Measurements from ENCODE around the gene THSD7A.
A peak's percentile ranks its signal among the peaks of the same experiment; 100 is the strongest.

Gene THSD7A

GRCh38 chr7:11517853-11518252 lies 314.1 kb downstream of the THSD7A start:
- DNase-seq (ENCODE audit: low spot score): no peak

DNA sequence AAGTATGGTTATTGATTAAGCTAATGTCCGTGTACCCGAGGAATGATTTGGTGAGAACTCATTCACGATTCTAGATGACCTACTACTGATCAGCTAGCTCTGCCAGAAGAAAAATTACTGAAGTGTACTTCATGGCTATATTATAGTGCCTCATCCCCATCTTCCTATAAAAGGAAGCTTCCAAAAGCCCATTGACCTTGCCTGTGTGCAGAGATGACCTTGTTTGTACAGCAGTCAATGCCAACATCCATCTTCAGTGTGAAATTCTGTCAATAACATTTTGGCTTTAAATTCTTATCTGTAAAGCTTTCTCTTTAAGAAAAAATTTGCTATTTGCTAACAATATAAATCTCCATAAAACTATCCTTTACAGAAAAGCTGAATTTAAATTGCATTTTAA lies 315.7 kb downstream of the THSD7A start:
- no peak for DNase-seq (ENCODE audit: low spot score)

DNA sequence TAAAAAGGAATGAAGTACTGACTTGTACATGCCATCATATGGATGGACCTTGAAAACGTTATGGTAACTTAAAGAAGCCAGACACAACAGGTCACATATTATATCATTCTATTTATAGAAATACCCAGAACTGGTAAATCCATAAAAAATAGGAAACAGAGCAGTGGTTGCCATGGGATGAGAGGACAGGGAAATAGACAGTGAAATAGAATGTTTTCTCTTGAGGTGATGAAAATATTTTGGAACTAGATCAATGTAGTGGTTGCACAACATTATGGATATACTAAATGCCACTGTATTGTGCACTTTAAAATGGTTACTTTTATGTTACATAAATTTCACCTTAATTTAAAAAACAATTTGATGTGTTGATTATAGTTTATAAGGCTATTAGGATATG lies 318.5 kb downstream of the THSD7A start:
- no peak for DNase-seq (ENCODE audit: low spot score)

DNA sequence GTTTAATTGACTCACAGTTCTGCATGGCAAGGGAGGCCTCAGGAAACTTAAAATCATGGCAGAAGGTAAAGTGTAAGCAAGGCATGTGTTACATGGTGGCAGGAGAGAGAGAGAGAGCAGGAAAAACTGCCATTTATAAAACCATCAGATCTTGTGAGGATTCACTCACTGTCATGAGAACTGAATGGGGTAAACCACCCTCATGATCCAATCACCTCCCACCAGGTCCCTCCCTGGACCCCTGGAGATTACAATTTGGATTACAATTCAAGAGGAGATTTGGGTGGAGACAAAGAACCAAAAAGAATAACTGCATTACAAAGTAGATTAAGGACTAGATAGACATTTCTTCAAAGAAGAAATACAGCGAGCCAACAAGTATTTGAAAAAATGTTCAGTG lies 324.1 kb downstream of the THSD7A start:
- DNase-seq (ENCODE audit: low spot score): no peak

DNA sequence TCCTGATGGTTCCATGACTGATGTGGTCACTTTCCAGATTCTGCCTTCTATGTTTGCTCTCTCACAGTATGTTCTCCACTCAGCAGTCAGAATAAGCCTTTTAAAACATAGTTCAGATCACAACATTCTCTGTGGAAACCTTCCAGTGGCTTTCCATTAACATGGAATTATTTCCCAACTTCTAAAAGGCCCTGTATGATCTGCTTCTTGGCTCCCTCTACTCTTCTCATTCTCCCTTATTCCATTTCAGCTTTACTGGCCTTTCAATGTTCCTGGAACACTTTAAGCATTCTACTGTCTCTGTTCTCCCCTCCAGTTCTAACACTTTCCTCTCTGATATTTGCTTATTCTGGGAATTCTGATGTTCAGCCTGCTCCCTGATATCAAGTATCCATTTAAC lies 325.6 kb downstream of the THSD7A start:
- no peak for DNase-seq (ENCODE audit: low spot score)

GRCh38 chr7:11505471-11505985 lies 326.5 kb downstream of the THSD7A start:
- DNase-seq (ENCODE audit: low spot score): no peak

GRCh38 chr7:11492307-11492706 lies 339.7 kb downstream of the THSD7A start:
- no peak for DNase-seq (ENCODE audit: low spot score)

GRCh38 chr7:11491811-11492210 lies 340.2 kb downstream of the THSD7A start:
- no peak for DNase-seq (ENCODE audit: low spot score)

GRCh38 chr7:11489280-11489679 lies 342.7 kb downstream of the THSD7A start:
- DNase-seq (ENCODE audit: low spot score): no peak

DNA sequence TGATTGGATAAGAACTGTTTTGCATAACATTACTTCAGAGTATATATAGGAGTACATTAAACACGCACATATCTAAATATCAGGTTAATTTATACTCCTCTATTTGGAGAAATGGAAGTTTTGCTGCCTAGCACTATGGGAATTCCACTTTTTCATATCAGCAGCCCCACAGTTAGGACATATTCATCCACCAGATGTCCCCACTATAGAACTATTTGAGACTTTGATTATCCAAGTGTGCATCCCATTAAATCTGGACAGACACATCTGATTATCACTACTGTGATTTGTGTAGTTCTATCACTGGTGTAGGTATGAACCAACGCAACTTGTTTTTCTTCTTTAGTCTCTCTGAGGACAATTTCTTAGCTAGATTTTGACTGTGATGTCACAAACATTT lies 345.7 kb downstream of the THSD7A start:
- no peak for DNase-seq (ENCODE audit: low spot score)

DNA sequence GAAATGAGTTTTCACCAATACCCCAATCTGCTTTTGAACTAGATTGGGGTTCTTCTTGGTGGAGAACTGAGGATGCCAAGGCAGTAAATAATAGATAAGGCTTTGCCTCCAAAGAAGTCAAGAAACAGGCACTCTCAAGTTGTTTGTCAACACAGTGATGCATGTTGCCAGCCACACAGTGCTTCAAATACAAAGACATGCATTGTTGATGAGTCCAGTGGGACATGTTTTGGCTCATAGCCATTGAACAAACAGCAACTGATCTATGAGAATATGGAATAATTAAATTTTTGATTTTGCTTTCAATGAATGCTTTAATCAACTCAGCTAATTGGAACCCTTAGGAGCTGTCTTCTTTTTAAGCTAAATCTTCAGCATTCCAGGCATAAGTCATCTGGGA lies 346.4 kb downstream of the THSD7A start:
- DNase-seq (ENCODE audit: low spot score): no peak

DNA sequence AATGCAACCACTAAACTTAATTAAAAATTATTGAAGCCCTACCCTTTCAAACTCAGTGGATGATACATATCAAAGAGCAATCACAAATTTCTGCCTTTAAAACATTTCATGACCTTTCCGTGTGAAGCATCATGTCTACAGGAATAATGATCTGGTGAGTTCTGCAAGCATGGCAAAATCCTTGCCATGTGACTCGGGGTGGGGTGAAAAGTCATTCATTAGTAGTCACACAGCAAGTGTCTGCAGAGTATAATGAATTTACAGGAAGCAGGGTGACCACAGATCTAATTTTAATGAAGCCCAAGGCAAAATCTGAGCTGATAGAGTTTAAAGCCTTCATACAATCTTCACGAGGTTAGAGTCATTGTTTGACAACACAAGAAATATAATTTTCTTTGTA lies 351.9 kb downstream of the THSD7A start:
- peak; percentile 34 for DNase-seq (ENCODE audit: low spot score)

DNA sequence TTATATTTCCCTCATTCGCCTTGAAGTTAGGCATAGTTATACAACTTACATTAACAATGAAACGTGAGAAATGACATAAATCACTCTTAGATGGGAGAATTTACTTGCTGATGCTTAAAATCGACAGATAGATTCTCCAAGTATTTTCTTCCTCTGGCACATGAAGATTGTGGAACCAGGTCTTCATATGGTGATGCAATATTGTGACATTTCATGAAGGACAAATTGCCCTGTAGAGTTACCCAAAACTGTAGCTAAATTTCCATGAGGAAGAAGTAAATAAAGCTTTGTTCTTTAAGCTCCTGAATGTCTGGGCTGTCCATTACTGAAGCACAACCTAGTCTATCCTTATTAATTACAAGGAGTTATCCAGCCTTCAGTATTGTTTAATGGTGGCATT lies 353.1 kb downstream of the THSD7A start:
- no peak for DNase-seq (ENCODE audit: low spot score)

GRCh38 chr7:11478426-11478825 lies 353.6 kb downstream of the THSD7A start:
- no peak for DNase-seq (ENCODE audit: low spot score)

DNA sequence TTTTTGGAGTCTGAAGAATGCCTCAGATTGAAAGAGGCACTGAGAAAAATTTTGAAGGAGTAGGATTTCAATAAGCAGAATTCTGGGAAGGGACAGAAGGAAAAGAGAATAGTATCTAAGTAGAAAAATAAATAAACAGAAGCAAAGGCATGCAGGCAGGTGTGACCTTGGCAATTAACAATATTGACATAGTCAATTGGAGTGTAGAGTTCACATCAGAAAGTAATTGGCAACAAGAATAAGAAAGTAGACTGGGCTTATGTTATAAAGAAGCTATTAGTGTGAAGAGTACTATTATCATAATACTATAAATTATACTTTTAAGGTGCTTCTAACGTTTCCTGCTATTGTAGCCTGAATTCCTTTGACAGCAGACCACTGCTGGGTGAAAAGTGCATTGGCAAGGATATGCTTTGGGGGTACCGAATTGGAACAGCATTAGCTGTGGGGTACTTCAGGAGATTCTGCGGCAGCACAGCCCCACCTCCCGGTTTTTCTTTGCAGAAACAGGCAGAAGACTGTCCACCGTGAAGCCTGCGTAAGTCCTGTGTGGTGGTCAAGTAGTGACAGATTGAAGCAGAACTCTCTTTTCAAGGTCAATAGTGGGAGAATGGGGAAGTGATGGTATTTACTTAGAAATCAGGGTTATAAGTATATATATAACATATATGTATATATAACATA lies 357.0 kb downstream of the THSD7A start:
- no peak for DNase-seq (ENCODE audit: low spot score)

GRCh38 chr7:11473807-11474424 lies 358.1 kb downstream of the THSD7A start:
- no peak for DNase-seq (ENCODE audit: low spot score)

DNA sequence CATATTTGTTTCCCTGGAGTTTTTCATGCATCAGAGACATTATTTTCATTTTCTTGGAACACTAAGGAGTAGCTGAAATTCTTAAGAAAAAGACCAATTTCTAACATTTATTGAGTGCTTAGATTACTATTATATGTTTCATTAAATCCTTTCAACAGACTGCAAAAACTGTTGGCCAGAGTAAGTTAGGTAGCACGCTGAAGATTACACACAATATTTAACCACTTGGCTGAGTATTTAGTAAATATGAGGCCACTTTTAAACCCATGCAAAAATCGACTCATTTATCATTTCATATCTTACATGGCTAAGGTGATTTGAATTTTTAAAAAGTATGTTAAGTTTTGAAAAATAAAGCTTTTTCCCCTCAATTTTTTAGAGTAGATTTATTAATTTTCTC lies 358.8 kb downstream of the THSD7A start:
- DNase-seq (ENCODE audit: low spot score): no peak

DNA sequence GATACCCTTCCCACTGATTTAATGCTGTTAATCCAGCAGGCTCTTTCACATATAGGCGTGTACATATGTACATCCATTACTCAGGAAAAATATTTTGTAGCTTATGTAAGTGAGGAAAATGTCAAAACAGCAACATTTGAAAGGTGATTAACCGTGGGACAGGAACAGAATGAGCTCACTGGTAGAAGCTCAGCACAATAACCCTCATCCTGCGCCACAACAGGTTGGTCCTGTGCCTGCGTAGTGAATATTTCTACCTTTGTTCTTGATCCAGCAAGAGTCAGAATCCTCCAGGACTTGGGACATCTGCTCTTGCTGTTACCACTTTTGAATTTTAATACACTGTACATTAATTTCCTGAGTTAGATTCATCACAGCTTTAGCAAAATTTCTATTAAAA lies 359.4 kb downstream of the THSD7A start:
- no peak for DNase-seq (ENCODE audit: low spot score)

- no peak for DNase-seq (ENCODE audit: low spot score)
Measured at GRCh38 chr7:11471255-11471654, 360.7 kb downstream of the THSD7A start.

GRCh38 chr7:11469028-11469745 lies 362.8 kb downstream of the THSD7A start:
- DNase-seq (ENCODE audit: low spot score): no peak

DNA sequence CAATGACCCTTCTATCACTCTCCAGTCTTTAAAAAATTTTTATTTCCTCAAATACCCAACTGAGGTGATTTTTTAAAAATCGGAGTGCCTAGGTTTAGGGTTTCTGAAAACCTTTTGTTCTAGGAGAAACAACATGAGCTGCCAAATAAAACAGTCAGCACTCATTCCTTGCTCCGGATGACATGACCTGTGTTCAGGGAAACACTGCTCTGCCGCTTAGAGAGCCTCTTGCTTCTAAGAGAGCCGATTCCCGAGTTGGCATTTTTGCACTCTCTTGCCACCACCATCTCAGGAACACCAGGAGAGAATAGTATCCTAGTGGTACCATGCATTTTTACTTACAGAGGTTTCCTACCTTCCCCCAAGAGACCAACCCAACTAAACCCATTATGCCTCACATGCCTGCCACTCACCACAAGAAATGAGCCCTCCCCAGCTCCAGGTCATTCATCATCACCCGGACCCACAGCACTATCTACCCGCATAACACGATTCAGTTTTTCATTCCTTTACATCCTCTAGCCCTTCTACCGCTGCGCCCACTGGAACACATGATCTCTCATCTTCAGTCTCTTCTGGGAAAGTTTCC lies 365.4 kb downstream of the THSD7A start:
- DNase-seq (ENCODE audit: low spot score): no peak

GRCh38 chr7:11464624-11465023 lies 367.4 kb downstream of the THSD7A start:
- no peak for DNase-seq (ENCODE audit: low spot score)

DNA sequence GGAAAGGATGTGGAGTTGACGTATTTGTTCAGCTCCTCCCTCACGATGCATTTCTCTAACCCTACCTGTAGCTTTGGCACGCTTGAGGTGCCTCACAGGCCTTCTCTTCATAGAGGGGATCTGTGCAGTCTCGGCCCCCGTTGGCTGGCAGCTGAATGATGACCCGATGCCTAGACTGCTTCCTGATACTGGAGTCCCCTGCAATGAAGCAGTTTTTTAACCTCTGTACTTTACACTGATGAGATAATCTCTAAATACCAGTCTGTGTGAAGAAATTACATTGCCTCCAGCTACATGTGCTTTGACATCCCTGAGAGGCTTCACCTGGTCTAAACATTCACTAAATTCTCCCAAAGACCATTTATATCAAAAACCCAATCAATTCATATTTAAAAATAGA lies 370.1 kb downstream of the THSD7A start:
- DNase-seq (ENCODE audit: low spot score): no peak
